ENCODE results near the gene ARL8B.
"Not testable (repeated sequence)": the region's sequence is repeated elsewhere in the genome, so short reads cannot be mapped to it uniquely, and the experiment has no call there.

Gene ARL8B

DNA sequence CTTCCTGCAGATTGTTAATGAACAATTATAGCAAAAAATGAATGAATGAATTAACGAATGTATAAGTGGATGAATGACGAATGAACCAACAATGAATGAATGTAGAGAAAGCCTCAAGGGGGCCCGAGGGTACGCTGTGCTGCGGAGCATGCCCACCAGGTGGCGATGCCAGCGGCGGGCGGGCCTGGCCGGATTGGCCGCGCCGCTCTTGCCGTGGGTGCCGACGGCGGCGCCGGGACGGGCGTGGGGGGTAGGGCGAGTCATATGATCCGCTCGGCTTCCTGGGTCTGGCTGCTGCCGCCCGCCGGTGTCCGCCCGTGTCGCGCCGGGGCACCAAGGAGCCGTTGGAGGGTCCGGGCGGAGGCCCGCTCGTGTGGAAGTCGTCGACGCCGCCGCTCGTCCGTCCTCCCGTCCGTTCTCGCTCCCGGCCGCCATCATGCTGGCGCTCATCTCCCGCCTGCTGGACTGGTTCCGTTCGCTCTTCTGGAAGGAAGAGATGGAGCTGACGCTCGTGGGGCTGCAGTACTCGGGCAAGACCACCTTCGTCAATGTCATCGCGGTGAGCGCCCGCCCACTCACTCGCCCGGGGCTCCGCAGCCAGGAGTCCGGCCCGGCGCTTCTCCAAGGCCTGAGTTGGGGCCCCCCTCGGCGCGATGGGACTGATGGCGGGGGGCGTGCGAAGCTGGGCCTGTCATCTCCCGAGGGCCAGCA, at the start of gene ARL8B:
Gene ARL8B, plus strand, starts transcription at position 263 of the 711 bp plus-strand sequence. Its CDS starts 174 bp downstream, at position 437.
- no peak for DNase-seq

DNA sequence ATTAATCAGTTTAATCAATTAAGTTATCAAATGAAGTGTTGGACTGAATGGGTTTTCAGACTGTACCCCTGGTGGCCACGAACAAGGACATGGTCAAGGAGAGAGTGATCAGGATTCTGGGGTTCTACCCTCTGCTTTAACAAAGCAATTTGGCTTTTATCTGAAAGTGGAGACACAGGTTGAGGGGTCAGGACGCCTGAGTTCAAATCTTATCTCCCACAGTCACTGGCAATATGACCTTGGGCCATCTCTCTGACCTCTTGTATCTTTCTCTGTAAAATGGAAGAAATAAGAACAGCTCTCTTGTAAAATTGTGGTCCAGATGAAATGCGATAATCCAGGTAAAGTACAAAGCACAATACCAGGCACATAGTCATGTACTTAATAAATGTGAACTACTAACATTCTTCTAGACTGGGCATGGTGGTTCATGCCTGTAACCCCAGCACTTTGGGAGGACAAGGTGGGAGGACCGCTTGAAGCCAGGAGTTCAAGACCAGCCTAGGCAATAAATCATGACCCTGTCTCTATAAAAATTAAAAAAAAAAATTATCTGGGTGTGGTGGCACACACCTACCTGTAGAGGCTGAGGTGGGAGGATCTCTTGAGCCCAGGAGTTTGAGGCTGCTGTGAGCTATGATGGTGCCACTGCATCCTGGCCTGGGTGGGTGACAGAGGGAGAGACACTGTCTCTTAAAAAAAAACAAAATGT, 48.6 kb upstream of the ARL8B start:
- DNase-seq, result no peak

DNA sequence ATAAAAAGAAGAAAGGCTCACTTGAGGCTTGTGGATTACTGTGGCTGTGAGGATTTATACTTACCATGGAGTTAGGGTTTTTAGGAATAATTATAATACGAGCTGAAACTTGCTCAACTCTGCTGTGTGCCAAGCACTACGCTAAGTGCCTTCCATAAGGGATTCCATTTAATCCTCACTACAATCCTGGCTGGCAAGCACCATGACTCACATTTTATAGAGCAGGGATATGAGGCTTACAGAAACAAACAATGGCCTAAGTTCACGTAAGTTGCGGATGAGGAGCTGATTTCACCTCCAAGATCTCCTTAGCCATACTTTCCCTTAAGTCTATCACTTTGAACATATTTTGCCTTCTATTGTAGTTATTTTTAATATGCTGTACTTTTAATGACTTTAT, 43.9 kb upstream of the ARL8B start:
- DNase-seq, result no peak

DNA sequence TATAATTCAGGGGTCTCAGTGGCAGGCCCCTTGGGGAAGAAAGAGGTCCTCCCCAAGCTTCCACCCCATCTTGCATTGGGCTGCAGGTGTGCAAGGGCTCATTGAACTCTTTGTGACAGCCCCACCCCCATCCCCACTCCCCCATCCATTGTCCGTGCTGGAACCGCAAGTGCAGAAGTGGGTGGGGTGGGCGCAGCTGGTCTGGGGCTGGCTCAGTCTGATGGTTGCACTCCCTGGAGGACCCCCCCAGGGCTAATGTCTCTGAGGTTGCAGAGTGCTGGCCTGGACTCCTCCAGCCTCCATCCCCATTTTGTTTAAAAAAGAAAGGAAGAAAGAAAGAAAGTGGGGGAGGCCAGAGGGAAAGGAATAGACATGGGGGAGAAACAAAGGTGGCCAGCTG, 42.3 kb upstream of the ARL8B start:
- no peak for DNase-seq

DNA sequence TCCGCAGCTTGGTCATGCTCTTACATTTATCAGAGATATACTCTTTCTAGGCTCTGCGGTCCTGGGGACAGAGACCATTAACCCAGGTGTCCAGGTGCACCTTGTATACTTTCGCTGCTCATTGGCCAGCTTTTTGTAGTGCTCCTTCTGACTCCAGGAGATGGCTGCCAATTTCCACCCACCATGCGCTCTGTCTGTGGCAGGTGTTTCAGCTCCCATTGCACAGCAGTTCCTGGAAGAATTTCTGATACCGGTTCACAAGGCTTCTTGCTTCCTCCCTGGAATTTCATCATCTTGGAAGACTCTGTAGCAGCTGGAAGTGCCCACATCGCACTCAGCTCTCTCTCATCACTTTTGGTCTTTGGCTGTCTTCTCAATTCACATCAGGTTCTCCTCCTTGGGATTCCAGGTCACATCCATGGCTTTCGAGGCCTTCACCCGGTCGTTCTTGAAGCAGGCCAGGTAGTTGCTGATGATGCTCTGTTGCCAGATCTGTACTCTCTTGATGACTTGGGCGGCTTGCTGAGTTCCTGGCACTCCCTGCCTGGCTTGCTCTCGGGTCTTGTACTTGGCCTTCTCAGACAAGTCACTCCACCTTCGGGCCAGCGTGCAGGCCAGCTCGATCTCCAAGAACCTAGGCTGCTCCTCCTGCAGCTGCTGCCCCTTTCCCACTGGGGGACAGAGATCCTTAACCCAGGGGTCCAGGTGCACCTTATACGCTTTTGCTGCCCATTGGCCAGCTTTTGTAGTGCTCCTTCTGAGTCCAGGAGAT, 41.1 kb upstream of the ARL8B start:
- DNase-seq, result no peak

DNA sequence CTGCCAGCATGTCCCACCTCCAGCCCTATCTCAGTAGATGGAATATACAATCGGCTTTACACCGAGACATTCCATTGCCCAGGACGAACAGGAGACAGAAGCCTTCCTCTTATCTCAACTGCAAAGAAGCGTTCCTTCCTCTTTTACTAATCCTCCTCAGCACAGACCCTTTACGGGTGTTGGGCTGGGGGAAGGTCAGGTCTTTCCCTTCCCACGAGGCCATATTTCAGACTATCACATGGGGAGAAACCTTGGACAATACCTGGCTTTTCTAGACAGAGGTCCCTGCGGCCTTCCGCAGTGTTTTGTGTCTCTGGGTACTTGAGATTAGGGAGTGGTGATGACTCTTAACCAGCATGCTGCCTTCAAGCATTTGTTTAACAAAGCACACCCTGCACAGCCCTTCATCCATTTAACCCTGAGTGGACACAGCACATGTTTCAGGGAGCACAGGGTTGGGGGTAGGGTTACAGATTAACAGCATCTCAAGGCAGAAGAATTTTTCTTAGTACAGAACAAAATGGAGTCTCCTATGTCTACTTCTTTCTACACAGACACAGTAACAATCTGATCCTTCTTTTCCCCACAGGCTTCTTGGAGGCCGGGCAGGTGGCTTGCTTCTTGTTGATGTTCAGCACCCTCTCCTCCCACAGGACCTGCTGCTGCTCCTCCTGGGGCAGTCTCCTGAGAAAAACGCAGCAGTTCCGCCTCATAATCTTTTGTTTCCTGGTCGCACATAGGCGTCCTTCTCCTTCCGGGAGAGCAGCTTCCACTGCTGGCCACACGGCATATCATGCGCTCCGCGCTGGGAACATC, 39.9 kb upstream of the ARL8B start:
- DNase-seq, result not testable (repeated sequence)

DNA sequence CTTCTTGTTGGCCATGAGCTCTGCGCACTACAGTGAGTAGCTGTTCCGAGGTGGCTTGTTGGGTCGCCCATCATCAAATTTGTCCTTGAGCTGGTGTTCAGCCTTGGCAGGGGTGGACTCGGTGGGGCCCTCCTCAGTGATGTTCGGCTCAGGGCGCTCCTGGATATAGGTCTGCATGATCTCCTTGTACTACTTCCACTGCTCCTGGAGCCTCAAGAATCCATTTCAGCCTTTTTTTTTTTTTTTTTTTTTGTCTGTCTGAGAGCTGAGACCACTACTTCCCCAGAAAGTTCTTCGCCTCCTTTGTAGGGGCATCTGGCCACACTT, 39.3 kb upstream of the ARL8B start:
- DNase-seq, result no peak

DNA sequence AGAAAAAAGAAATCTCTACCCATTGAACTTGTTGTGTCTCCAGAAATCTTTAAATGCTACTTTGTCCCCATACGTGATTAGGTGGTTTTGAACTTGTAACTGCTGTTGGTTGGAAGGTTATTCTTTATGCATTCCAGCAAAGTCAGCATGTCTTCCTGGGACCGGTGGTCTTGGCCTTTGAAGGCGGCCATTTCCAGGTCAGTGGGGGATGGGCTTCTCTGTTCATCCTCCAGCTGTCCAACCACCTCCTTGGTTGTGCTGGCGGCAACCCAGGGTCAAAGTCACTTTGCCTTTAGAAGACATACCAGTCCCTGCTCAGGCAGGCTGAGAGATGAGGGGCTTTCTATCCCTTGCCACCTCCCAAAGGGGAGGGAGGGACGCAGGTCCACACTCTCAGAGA, 37.9 kb upstream of the ARL8B start:
- DNase-seq, result no peak

DNA sequence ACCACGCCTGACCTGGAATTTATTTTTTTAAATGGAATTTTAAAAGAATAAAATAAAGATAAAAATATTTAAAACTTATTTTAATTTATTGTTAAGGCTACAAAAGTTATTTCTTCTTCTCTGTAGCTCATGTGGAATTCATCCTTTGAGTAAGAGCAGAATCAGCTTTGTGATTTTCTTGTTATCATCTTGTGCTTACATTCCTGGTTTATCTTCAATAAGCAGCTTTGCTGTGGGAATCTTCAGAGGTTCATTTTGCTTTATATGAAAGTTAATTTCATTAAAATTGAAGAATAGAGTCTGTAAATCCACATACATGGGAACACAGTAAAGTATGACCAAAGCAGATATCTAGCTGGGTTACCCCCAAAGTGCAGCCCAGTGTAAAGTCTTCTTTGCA, 35.4 kb upstream of the ARL8B start:
- DNase-seq, result no peak

DNA sequence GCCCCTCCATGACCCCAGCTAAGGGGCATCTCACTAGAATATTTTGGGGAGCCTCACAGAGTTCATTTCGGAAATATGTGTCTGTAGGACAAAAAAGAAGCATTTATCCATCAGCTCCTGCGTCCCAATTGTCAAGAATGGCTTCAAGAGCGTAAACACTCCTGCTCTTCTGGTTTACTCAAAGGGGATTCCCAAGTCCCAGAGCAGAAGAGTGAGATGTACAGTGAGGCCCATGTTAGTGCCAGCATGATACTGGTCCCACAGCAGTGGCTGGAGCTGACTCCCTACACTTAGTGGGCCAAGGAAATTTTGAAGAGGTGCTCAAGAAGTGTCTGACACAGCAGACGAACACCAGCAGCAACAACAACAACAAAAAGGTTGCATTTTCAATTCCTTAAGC, 34.9 kb upstream of the ARL8B start:
- DNase-seq, result no peak

DNA sequence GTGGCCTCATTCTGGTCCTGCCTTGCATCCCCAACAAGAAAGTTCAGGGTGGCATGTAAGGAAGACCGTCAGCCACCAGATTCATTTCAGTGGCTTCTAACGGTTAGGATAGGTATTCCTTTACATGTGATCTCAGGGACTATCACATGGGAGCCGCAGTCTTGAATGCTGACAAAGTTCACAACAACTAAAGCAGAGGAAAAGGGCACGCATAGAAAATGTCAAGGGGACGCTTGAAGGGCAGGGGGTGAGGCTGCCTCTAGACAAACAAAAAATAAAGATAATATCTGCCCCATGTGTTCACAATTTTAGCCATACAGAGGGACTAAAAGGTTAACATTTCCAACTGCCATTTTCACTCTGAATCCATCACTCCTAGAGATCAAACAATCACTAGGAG, 31.9 kb upstream of the ARL8B start:
- no peak for DNase-seq

DNA sequence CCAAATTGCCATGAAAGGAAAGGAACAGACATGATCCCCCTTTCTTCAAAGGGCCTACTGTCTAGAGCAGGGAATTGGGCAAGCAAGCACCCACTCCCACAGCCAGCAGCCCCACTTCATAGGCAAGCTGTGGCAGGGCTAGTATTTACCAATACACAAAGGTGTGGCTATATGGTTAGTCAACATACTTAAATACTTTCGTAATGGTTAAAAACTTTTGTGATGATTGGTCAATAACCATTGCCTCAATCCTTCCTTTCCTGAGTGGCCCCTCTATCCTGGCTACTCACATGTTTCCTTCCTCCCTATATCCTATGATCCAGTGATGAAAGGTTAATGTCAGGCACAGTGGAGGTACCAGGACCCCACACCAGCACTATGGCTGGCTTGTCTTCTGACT, 30.1 kb upstream of the ARL8B start:
- no peak for DNase-seq

DNA sequence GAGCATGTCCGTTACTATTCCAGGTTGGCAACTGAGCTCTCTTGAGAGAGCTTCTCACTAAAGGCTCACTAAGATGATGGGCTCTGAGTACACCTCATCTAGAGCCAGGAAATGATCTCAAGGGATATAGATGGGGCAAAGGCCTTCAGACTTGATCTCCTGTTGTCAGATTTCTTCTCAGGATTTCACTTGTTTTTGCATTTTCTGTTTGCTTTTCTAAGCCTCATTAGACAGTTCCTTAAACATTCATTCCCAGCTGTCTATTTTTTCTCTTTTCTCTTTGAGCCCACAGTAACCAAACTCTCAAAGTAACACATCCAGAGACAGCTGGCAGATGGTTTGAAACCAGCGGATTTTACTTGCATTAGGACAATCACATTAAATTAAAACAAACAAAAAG, 28.4 kb upstream of the ARL8B start:
- no peak for DNase-seq

DNA sequence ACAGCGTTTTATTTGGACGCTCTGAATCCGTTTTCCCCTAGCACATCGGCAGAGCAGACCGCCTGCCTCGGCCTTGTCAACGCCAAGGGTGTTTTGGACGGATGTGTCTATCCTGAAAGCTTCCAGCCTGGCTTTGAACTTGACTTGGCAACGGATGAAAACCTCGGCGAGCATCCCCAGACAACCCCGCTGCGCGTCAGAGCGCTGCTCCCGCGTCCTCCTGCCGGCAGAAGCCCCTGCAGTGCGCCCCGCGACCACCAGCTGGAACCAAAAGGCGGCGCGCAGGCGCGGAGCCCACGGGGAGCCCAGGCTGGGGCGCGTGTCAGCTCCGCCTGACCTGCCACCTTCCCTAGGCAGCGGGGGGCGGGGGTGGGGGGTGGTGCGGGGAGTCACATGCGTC, 26.2 kb upstream of the ARL8B start:
- no peak for DNase-seq

DNA sequence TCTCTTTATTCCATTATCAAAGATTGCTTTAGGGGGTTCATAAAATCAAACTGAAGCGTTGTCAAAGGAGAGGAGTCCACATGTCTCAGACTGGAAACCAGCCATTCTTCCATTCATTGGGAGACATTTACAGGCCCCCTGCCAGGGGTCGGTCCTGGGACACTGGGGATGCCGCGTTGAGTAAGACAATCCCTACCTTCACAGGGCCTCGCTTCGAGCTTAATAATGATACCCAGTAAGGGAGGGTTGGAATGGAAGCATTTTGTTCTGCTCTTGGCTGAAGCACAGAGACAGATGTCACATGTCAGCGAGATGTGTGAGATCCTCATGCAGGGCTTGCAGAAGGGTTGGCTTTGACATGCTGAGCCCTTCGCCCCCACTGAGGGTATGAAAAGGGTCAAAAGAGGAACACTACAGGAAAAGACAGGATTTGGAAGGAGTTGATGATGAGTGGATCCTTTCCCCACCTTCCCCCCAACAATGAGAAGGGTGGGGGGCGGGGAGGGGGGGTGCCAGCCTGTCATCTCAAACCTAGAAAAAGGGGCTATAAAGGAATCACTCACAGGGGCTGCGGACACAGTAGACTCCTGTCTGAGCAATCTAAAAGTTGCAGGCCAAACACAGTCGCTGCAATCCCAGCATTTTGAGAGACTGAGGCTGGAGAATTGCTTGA, 25.6 kb upstream of the ARL8B start:
- no peak for DNase-seq

DNA sequence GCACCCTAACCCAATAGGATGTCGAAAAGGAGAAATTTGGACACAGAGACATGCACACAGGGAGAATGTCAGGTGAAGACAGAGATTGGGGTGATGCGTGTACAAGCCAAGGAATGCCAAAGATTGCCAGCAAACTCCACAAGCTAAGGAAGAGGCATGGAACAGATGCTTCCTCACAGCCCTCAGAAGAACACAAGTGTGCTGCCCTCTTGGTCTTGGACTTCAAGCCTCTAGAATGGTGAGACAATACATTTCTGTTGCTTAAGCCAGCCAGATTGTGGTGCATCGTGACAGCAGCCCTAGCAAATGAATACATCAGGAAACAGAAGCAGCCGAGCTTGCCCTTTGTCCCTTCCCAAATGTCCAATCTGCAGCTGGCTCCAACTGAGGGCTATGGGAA, 23.7 kb upstream of the ARL8B start:
- DNase-seq, result no peak

DNA sequence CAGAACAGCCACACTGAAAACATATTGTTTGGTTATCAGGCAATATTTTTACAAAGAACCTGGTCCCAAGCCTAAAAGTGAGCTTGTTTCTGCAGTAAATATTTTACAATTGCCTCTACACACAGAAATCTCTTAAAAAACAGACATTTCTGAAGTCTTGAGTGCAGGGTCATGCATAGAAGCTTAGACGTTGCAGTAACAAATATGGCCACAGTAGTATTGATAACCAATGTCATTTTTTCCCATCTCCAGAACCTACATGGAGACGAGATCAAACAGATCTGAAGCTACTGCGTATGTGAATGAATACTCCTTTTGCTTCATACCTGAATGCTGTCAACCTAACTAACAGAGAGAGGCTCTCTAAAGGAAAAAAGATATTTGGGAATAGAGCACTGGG, 19.6 kb upstream of the ARL8B start:
- DNase-seq, result no peak

DNA sequence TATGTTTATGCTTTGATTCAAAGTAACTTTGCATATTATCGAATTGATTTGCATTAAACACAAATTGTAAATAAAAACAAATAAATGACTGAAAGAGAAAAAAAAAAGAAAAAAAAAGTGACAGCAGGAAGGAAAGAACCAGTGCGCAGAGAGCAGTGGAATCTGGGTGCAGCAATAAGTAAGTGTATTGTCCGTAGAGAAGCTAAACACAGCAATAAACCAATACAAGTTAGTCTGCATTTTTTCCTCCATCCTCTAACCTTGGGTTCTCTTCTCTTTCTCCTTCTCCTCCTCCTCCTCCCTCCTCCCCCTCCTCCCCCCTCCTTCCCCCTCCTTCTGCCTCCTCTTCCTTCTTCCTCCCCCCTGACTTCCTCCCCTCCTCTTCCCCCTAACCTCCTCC, 18.3 kb upstream of the ARL8B start:
- DNase-seq, result no peak

DNA sequence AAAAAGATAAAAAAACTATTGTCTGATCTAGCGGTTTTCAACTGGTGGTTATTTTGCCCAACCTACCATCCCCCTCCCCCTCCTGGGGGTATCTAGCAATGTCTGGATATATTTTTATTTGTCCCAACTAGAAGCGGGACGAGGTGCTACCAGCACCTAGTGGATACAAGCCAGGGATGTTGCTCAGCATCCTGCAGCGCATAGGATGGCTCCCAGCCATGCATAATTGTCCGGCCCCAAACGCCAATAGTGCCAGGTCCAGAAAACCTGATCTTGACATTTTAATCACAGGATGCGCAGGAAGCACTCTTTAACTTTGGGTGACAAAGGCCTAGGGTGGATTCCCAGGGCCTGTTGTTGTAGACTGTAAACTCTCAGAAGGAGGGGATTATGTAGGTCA, 17.0 kb upstream of the ARL8B start:
- no peak for DNase-seq

DNA sequence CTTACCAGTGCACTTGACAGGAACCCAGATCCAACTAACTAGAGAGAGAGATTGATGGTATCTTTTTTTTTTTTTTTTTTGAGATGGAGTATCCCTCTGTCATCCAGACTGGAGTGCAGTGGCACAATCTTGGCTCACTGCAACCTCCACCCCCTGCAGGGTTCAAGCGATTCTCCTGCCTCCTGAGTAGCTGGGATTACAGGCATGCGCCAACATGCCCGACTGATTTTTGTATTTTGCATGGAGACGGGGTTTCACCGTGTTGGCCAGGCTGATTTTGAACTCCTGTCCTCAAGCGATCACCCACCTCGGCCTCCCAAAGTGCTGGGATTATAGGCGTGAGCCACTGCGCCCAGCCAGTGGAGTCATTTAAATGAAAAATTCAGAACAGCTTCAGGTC, 15.7 kb upstream of the ARL8B start:
- not testable (repeated sequence) for DNase-seq

DNA sequence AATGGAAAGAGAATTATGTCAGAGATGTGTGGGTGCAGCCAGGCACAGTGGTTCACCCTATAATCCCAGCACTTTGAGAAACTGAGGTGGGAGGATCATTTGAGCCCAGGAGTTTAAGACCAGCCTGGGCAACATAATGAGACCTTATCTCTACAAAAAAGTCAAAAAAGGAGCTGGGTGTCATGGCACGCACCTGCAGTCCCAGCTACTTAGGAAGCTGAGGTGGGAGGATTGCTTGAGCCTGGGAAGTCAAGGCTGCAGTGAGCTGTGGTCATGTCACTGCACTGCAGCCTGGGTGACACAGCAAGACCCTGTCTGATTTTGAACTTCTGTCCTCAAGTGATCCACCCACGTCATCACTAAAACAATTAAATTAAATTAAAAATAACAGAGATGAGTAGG, 15.2 kb upstream of the ARL8B start:
- not testable (repeated sequence) for DNase-seq

DNA sequence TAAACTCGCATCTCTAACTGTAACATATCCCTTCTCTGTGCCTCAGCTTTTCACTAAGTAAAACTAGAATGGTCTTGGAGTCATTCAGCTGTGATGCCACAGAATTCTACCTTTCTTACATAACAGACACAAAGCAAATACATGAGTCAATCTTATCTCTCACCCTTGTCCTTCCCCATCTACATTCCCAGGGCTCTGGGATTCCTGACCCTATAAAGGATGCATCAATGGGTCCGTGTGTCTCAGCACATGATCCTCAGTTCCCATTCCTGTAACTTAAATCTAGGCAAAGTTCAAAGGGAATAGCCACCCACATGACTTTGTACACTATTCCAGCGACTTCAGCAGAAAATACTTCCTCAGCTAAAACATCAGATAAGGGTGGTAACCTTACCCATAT, 11.8 kb upstream of the ARL8B start:
- no peak for DNase-seq

DNA sequence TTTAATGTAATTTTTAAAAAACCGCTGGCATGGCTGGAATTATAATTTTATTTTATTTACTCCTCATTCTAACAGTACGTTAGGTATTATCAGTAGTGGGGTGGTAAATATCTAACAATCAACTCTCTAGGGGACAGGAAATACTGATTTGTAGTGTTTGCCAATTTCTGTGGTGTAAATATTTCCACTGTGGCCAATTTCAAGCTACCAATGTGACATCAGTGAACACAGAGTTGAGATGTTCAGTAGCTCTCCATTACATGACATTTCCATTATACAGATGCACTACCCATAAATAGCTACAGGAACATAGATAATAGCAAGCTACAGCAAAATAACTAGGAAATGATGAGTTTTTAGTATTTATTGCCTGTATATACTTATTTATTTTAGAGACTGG, 10.0 kb upstream of the ARL8B start:
- DNase-seq, result no peak
